ENCODE data around the gene ZFHX3. TPM values are rescaled to one million over a fixed set of nuclear protein-coding genes. Genes with fewer than 3 reads are reported as not detected.

The ZFHX3 gene
- total and polyA plus RNA-seq, 2 donors (not counting 1 experiment from before 2014, with no cell fraction given): 0.54 to 6.6 TPM

DNA sequence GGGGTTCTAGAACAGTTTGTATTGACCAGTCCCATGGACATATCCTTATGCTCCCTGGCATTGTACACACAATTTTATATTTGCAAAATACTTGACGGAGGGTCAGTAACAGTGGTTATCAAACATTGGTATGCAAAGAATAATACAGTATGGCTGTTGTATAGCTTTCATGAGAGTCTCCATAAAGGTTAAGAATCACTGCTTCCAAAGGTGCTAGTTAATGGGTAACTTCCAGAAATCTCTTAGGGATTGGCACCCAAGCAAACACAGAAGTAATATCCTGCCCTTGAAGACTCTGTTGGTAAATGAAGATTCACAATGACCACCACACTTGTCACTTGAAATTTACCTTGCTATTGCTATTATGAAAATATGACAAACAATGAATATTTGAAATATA, 239.2 kb downstream of the ZFHX3 start:
- TF ChIP-seq, protein P1, sequence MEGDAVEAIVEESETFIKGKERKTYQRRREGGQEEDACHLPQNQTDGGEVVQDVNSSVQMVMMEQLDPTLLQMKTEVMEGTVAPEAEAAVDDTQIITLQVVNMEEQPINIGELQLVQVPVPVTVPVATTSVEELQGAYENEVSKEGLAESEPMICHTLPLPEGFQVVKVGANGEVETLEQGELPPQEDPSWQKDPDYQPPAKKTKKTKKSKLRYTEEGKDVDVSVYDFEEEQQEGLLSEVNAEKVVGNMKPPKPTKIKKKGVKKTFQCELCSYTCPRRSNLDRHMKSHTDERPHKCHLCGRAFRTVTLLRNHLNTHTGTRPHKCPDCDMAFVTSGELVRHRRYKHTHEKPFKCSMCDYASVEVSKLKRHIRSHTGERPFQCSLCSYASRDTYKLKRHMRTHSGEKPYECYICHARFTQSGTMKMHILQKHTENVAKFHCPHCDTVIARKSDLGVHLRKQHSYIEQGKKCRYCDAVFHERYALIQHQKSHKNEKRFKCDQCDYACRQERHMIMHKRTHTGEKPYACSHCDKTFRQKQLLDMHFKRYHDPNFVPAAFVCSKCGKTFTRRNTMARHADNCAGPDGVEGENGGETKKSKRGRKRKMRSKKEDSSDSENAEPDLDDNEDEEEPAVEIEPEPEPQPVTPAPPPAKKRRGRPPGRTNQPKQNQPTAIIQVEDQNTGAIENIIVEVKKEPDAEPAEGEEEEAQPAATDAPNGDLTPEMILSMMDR (IDR thresholded peaks at IDR 0.05): no peak
- no peak for TF ChIP-seq EZH2 (IDR thresholded peaks at IDR 0.05; ENCODE audit: borderline replicate concordance, insufficient read depth, low read depth, low read length, poor library complexity, severe bottlenecking)
- Histone ChIP-seq H3K27ac (ENCODE audit: low read length in 2 of 2) (no peak overlapping the region), H3K36me3 (replicated peaks in 1 of 2; ENCODE audit: control extremely low read depth in 1 of 2, control insufficient read depth in 1 of 2, extremely low read depth in 1 of 2, insufficient read depth in 2 of 2, low read length in 1 of 2) (no peaks in the 10 kb centered on the region), H3K9me3 (ENCODE audit: control extremely low read depth in 1 of 3, control insufficient read depth in 2 of 3, insufficient read depth in 1 of 3, low read length in 2 of 3) (no peaks in the 10 kb centered on the region), H3K27me3 (replicated peaks in 1 of 4; ENCODE audit: control extremely low read depth in 1 of 4, control insufficient read depth in 3 of 4, insufficient read depth in 4 of 4, low read length in 3 of 4) (no peaks in the 10 kb centered on the region), H3K4me2 (replicated peaks; ENCODE audit: low read depth, low read length, poor library complexity, severe bottlenecking) (no peak overlapping the region), H4K20me1 (ENCODE audit: control insufficient read depth, insufficient read depth, low read length, poor library complexity, severe bottlenecking) (no peaks in the 10 kb centered on the region), H2AFZ (ENCODE audit: insufficient read depth, low read depth, low read length, poor library complexity, severe bottlenecking) (no peak overlapping the region), H3K4me3 (ENCODE audit: control extremely low read depth in 1 of 5, extremely low read depth in 1 of 5, insufficient read depth in 1 of 5, low read depth in 2 of 5, low read length in 4 of 5) (no peak overlapping the region), H3K4me1 (ENCODE audit: control insufficient read depth in 2 of 2, insufficient read depth in 2 of 2, low read length in 2 of 2) (no peaks in the 10 kb centered on the region), H3K79me2 (ENCODE audit: control insufficient read depth, insufficient read depth, low read length) (no peaks in the 10 kb centered on the region), H3K9ac (ENCODE audit: low read length) (no peak overlapping the region)
- Mint-ChIP-seq H3K27ac (no peak overlapping the region), H3K9me3 (ENCODE audit: insufficient read depth) (no peaks in the 10 kb centered on the region), H3K4me3 (no peak overlapping the region), H3K27me3 (no peaks in the 10 kb centered on the region), H3K4me1 (no peaks in the 10 kb centered on the region)
- DNase-seq (no peak), ATAC-seq (ENCODE audit: low read depth) (no peak)
- WGBS (ENCODE audit: insufficient coverage): 100% methylated on average over 1 of the region's 1 CpG
- POLR2A ChIA-PET: no interaction called here
- CTCF ChIA-PET: no interaction called here
- intact Hi-C loops (cut with micrococcal nuclease): no loop called here

DNA sequence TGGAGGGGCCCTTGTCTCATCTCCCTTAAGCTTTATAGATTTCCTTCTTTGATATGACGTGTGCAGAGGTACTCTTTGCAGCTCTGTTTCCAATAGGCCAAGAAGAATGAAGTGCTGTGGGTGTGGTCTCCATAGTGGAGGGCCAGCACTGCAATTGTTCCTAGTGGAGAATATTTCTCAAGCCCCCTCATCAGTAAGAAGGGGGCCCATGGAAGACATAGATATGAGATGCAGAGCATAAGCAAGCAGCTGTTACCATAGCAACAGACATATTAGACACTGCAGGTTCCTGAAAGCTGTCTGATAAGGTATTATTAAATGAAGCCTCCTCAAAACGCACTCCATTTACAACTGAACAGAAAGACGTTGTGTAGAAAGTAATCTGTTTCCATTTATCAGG, 240.7 kb downstream of the ZFHX3 start:
- no peak overlapping the region for H3K4me3 Mint-ChIP-seq

More for the DNA sequence above, 240.7 kb downstream of the ZFHX3 start:
- H3K79me2 ChIP-seq (ENCODE audit: control insufficient read depth, insufficient read depth, low read length): no peaks in the 10 kb centered on the region
- intact Hi-C loops (cut with micrococcal nuclease): no loop called here
- WGBS (ENCODE audit: insufficient coverage): no CpG with 5 or more reads among the region's 3 CpGs
- Mint-ChIP-seq H3K4me1 (no peaks in the 10 kb centered on the region), H3K27me3 (no peaks in the 10 kb centered on the region), H3K27ac (no peak overlapping the region), H3K9me3 (ENCODE audit: insufficient read depth) (no peaks in the 10 kb centered on the region)
- ATAC-seq (ENCODE audit: low read depth) (no peak), DNase-seq (no peak)
- no peaks in the 10 kb centered on the region for H3K27me3 ChIP-seq (replicated peaks in 1 of 4; ENCODE audit: control extremely low read depth in 1 of 4, control insufficient read depth in 3 of 4, insufficient read depth in 4 of 4, low read length in 3 of 4)
- no peaks in the 10 kb centered on the region for H4K20me1 ChIP-seq (ENCODE audit: control insufficient read depth, insufficient read depth, low read length, poor library complexity, severe bottlenecking)
- no peaks in the 10 kb centered on the region for H3K4me1 ChIP-seq (ENCODE audit: control insufficient read depth in 2 of 2, insufficient read depth in 2 of 2, low read length in 2 of 2)
- no peaks in the 10 kb centered on the region for H3K36me3 ChIP-seq (replicated peaks in 1 of 2; ENCODE audit: control extremely low read depth in 1 of 2, control insufficient read depth in 1 of 2, extremely low read depth in 1 of 2, insufficient read depth in 2 of 2, low read length in 1 of 2)
- H3K4me3 ChIP-seq (ENCODE audit: control extremely low read depth in 1 of 5, extremely low read depth in 1 of 5, insufficient read depth in 1 of 5, low read depth in 2 of 5, low read length in 4 of 5): no peak overlapping the region
- no peak overlapping the region for H2AFZ ChIP-seq (ENCODE audit: insufficient read depth, low read depth, low read length, poor library complexity, severe bottlenecking)
- no peaks in the 10 kb centered on the region for H3K9me3 ChIP-seq (ENCODE audit: control extremely low read depth in 1 of 3, control insufficient read depth in 2 of 3, insufficient read depth in 1 of 3, low read length in 2 of 3)
- no peak overlapping the region for H3K27ac ChIP-seq (ENCODE audit: low read length in 2 of 2)
- TF ChIP-seq, protein P1 (IDR thresholded peaks at IDR 0.05): no peak
- no peak for TF ChIP-seq EZH2 (IDR thresholded peaks at IDR 0.05; ENCODE audit: borderline replicate concordance, insufficient read depth, low read depth, low read length, poor library complexity, severe bottlenecking)
- ChIA-PET CTCF (no interaction called here), POLR2A (no interaction called here)
- H3K4me2 ChIP-seq (replicated peaks; ENCODE audit: low read depth, low read length, poor library complexity, severe bottlenecking): no peak overlapping the region
- no peak overlapping the region for H3K9ac ChIP-seq (ENCODE audit: low read length)

All from B cell (primary cell).